Measurements from ENCODE around the gene MFN2.

MFN2 gene

GRCh38 chr1:11979028-11979850 lies 1.0 kb upstream of the MFN2 start:
- TF ChIP-seq CTCF (IDR thresholded peaks at IDR 0.05) = no peak
- Histone ChIP-seq H3K9me3 (no peaks in the 10 kb centered on the region), H3K4me1 (peaks cover 0 to 29% (median 15%) of the 10 kb centered on the region in 4 donors), H3K27ac (peak overlapping the region; percentile 90 to 95), H3K27me3 (no peaks in the 10 kb centered on the region), H3K36me3 (peaks cover 18 to 42% (median 27%) of the 10 kb centered on the region in 3 donors), H3K4me3 (peak overlapping the region; percentile 75 to 92)
- intact Hi-C loops (cut with DNase I; ENCODE audit: low total_unique reads) = no loop called here
- no peak for DNase-seq

- intact Hi-C loops (cut with DNase I; ENCODE audit: low total_unique reads) = no loop called here
- Histone ChIP-seq H3K27ac (peak overlapping the region; percentile 90 to 95), H3K4me3 (peak overlapping the region; percentile 75 to 92), H3K36me3 (peaks cover 16 to 42% (median 30%) of the 10 kb centered on the region in 3 donors), H3K9me3 (no peaks in the 10 kb centered on the region), H3K4me1 (peaks cover 0 to 29% (median 15%) of the 10 kb centered on the region in 4 donors), H3K27me3 (no peaks in the 10 kb centered on the region)
- DNase-seq = no peak
- TF ChIP-seq CTCF (IDR thresholded peaks at IDR 0.05) = no peak
Observed at GRCh38 chr1:11980676-11980972, 380 bp downstream of the MFN2 start.

GRCh38 chr1:11981378-11982009 lies 1.2 kb downstream of the MFN2 start:
- TF ChIP-seq CTCF (IDR thresholded peaks at IDR 0.05) = no peak
- Histone ChIP-seq H3K27me3 (no peaks in the 10 kb centered on the region), H3K9me3 (no peaks in the 10 kb centered on the region), H3K4me3 (peak overlapping the region in 1 of 2 donors; percentile 75), H3K4me1 (peaks cover 0 to 29% (median 15%) of the 10 kb centered on the region in 4 donors), H3K36me3 (peaks cover 16 to 46% (median 37%) of the 10 kb centered on the region in 3 donors), H3K27ac (peak overlapping the region in 1 of 2 donors; percentile 95)
- DNase-seq = no peak
- intact Hi-C loops (cut with DNase I; ENCODE audit: low total_unique reads) = no loop called here

GRCh38 chr1:11982010-11982392 lies 1.8 kb downstream of the MFN2 start:
- intact Hi-C loops (cut with DNase I; ENCODE audit: low total_unique reads) = no loop called here
- peak in 1 of 2 experiments; percentile 18 for TF ChIP-seq CTCF (IDR thresholded peaks at IDR 0.05)
- H3K4me1 ChIP-seq = peaks cover 0 to 29% (median 15%) of the 10 kb centered on the region in 4 donors
- peaks cover 16 to 50% (median 37%) of the 10 kb centered on the region in 3 donors for H3K36me3 ChIP-seq
- no peaks in the 10 kb centered on the region for H3K9me3 ChIP-seq
- H3K27ac ChIP-seq = no peak overlapping the region
- no peak for DNase-seq
- no peaks in the 10 kb centered on the region for H3K27me3 ChIP-seq
- H3K4me3 ChIP-seq = no peak overlapping the region

GRCh38 chr1:11984121-11984520 lies 3.9 kb downstream of the MFN2 start:
- H3K4me3 ChIP-seq = no peak overlapping the region
- no peak for TF ChIP-seq CTCF (IDR thresholded peaks at IDR 0.05)
- peaks cover 19 to 64% (median 48%) of the 10 kb centered on the region in 3 donors for H3K36me3 ChIP-seq
- no peaks in the 10 kb centered on the region for H3K9me3 ChIP-seq
- no peaks in the 10 kb centered on the region for H3K27me3 ChIP-seq
- H3K27ac ChIP-seq = no peak overlapping the region
- no peak for DNase-seq
- peaks cover 0 to 22% (median 13%) of the 10 kb centered on the region in 4 donors for H3K4me1 ChIP-seq
- intact Hi-C loops (cut with DNase I; ENCODE audit: low total_unique reads) = no loop called here
